Body of pancreas (tissue), 4 donors: ENCODE measurements around the gene RCOR1. TPM values are rescaled to one million over a fixed set of nuclear protein-coding genes. Genes with fewer than 3 reads are reported as not detected.
A peak's percentile ranks its signal among the peaks of the same experiment; 100 is the strongest.

Source experiments
- ATAC-seq: fragments of 150-250 bp; one replicate; pipeline ENCODE4 v1.9.1; 2016
- DNase-seq, 4 donors: peaks; one replicate each; pipeline ENCODE4 v3.0.0-alpha.2; 2019
- H3K27ac ChIP-seq, 4 donors: fragments of 200-600 bp; sonication (generic); 1 replicate in 3 of 4; 2 replicates in 1 of 4; pipeline versions ENCODE4 v1.5.1 to v1.6.1; 2016 to 2019; ENCODE audit warnings: mild to moderate bottlenecking in 1 of 4, mixed read lengths in 1 of 4, moderate library complexity in 1 of 4
- H3K27me3 ChIP-seq, 2 donors: fragments of 200-600 bp; sonication (generic); one replicate each; pipeline ENCODE4 v1.6.0; 2016; ENCODE audit warnings: mild to moderate bottlenecking in 1 of 2
- H3K36me3 ChIP-seq, 2 donors: fragments of 200-600 bp; sonication (generic); replicated peaks in 1 of 2; 2 replicates each; pipeline ENCODE4 v1.5.1; 2016; ENCODE audit warnings: low read depth in 2 of 2; ENCODE audit not compliant: insufficient read depth in 1 of 2
- H3K4me1 ChIP-seq: fragments of 200-600 bp; sonication (generic); one replicate; pipeline ENCODE4 v1.6.0; 2016
- H3K4me3 ChIP-seq, 2 donors: fragments of 200-600 bp; sonication (generic); 1 replicate in 1 of 2; 2 replicates in 1 of 2; pipeline ENCODE4 v1.5.1; 2016 to 2019
- H3K9me3 ChIP-seq, 3 donors: fragments of 200-600 bp; sonication (generic); 1 replicate in 2 of 3; 2 replicates in 1 of 3; pipeline ENCODE4 v1.5.1; 2016
- CTCF ChIP-seq, 7 experiments: fragments of 450-650 bp in 4 of 7; fragments of 200-600 bp in 3 of 7; sonication (generic) in 3 of 7; IDR thresholded peaks; one replicate each; pipeline ENCODE4 v1.5.1; 2016 to 2019; ENCODE audit warnings: antibody characterized with exemption in 7 of 7
- POLR2A ChIP-seq, 3 donors: fragments of 450-650 bp; IDR thresholded peaks; one replicate each; pipeline ENCODE4 v1.6.1; 2016; ENCODE audit warnings: antibody characterized with exemption in 3 of 3, mild to moderate bottlenecking in 2 of 3
- WGBS, 2 donors: methylation state at CpG; one replicate each; pipeline ENCODE4 v1.1.5; 2017; 5-methylcytosine and 5-hydroxymethylcytosine counted together
- intact Hi-C: fragments of 100-400 bp; cut with DNase I; formaldehyde crosslinking; loops from one replicate; pipeline ENCODE4 v1.15.1; 2023
- total RNA-seq, 2 donors: library from RNA; depleted of rRNA; stranded (reverse); fragments of >200 nt; gene quantifications; one replicate each; pipeline ENCODE4 v1.1.0, GENCODE V29; 2016

The RCOR1 gene
- total RNA-seq, 2 donors from 2014 or later: 6.3 to 6.7 TPM

- Histone ChIP-seq H3K27me3 (no peaks in the 10 kb centered on the region), H3K9me3 (peaks cover 0 to 4% (median 0%) of the 10 kb centered on the region in 3 donors), H3K27ac (peak overlapping the region; percentile 16 to 62 (median 36)), H3K4me3 (no peak overlapping the region), H3K36me3 (no peaks in the 10 kb centered on the region), H3K4me1 (peaks cover 15% of the 10 kb centered on the region)
- peak; percentile 47 for ATAC-seq
- intact Hi-C loops: no loop called here
- WGBS, 2 donors: 60 to 75% methylated on average over 27 to 44 of the region's 45 CpGs
- no peak for TF ChIP-seq POLR2A (IDR thresholded peaks at IDR 0.05)
- no peak for TF ChIP-seq CTCF (IDR thresholded peaks at IDR 0.05)
- peak; percentile 13 to 40 (median 18) for DNase-seq
These were observed 91.2 kb downstream of the RCOR1 start for GRCh38 chr14:102683399-102684297.

GRCh38 chr14:102684298-102684663, 91.8 kb downstream of the RCOR1 start:
- Histone ChIP-seq H3K36me3 (no peaks in the 10 kb centered on the region), H3K9me3 (peaks cover 0 to 4% (median 0%) of the 10 kb centered on the region in 3 donors), H3K27ac (peak overlapping the region in 3 of 4 donors; percentile 16 to 62 (median 55)), H3K4me1 (peaks cover 15% of the 10 kb centered on the region), H3K27me3 (no peaks in the 10 kb centered on the region), H3K4me3 (no peak overlapping the region)
- DNase-seq: no peak
- no peak for ATAC-seq
- TF ChIP-seq CTCF (IDR thresholded peaks at IDR 0.05): no peak
- no peak for TF ChIP-seq POLR2A (IDR thresholded peaks at IDR 0.05)
- intact Hi-C loops: no loop called here
- 22% methylated on average over 6 of the region's 6 CpGs for WGBS, 2 donors

- TF ChIP-seq CTCF (IDR thresholded peaks at IDR 0.05): no peak
- no peak for TF ChIP-seq POLR2A (IDR thresholded peaks at IDR 0.05)
- no peaks in the 10 kb centered on the region for H3K27me3 ChIP-seq
- intact Hi-C loops: no loop called here
- no peak overlapping the region for H3K4me3 ChIP-seq
- H3K4me1 ChIP-seq: peaks cover 26% of the 10 kb centered on the region
- no peak for ATAC-seq
- no peak overlapping the region for H3K27ac ChIP-seq
- 85 to 89% methylated on average over 7 of the region's 7 CpGs for WGBS, 2 donors
- H3K36me3 ChIP-seq: no peaks in the 10 kb centered on the region
- DNase-seq: no peak
- peaks cover 0 to 4% (median 0%) of the 10 kb centered on the region in 3 donors for H3K9me3 ChIP-seq
These were observed 93.8 kb downstream of the RCOR1 start for GRCh38 chr14:102686196-102686801.

GRCh38 chr14:102688290-102688689, 95.8 kb downstream of the RCOR1 start:
- Histone ChIP-seq H3K36me3 (no peaks in the 10 kb centered on the region), H3K4me1 (peaks cover 34% of the 10 kb centered on the region), H3K4me3 (no peak overlapping the region), H3K9me3 (peaks cover 0 to 4% (median 0%) of the 10 kb centered on the region in 3 donors), H3K27ac (no peak overlapping the region), H3K27me3 (no peaks in the 10 kb centered on the region)
- TF ChIP-seq CTCF (IDR thresholded peaks at IDR 0.05) (no peak), POLR2A (IDR thresholded peaks at IDR 0.05) (no peak)
- ATAC-seq (no peak), DNase-seq (no peak)
- 81 to 85% methylated on average over 3 of the region's 3 CpGs for WGBS, 2 donors
- intact Hi-C loops: no loop called here
